KMS-11 (cell line): ENCODE data around the gene GLIS1.

Experiments used
- H2AFZ ChIP-seq: fragments of 200-600 bp; sonication (generic); 2 replicates; pipeline ENCODE4 v1.6.1; 2016; ENCODE audit warnings: antibody characterized with exemption, mixed run types, low read depth
- H3K27ac ChIP-seq: fragments of 200-600 bp; sonication (generic); 2 replicates; pipeline ENCODE4 v1.6.1; 2016; ENCODE audit warnings: mild to moderate bottlenecking, mixed run types
- H3K27me3 ChIP-seq: fragments of 200-600 bp; sonication (generic); 2 replicates; pipeline ENCODE4 v1.6.1; 2017; ENCODE audit warnings: mild to moderate bottlenecking, low read depth, mixed run types, moderate library complexity; ENCODE audit not compliant: insufficient read depth
- H3K36me3 ChIP-seq: fragments of 200-600 bp; sonication (generic); 2 replicates; pipeline ENCODE4 v1.6.1; 2017; ENCODE audit warnings: mild to moderate bottlenecking, mixed run types; ENCODE audit not compliant: insufficient read depth
- H3K4me1 ChIP-seq: fragments of 200-600 bp; sonication (generic); 2 replicates; pipeline ENCODE4 v1.6.1; 2016; ENCODE audit warnings: mild to moderate bottlenecking, low read depth, mixed run types; ENCODE audit not compliant: poor library complexity, severe bottlenecking
- H3K4me2 ChIP-seq: fragments of 200-600 bp; sonication (generic); 2 replicates; pipeline ENCODE4 v1.7.0; 2016; ENCODE audit warnings: mild to moderate bottlenecking, mixed run types
- H3K4me3 ChIP-seq: fragments of 200-600 bp; sonication (generic); IDR thresholded peaks from 2 replicates; pipeline ENCODE4 v1.6.1; 2017; ENCODE audit warnings: low read depth, low read length, mixed read lengths; ENCODE audit not compliant: insufficient read depth
- H3K79me2 ChIP-seq: fragments of 200-600 bp; sonication (generic); 2 replicates; pipeline ENCODE4 v1.6.1; 2016; ENCODE audit warnings: low read depth, mixed run types; ENCODE audit not compliant: insufficient read depth
- H3K9ac ChIP-seq: fragments of 200-600 bp; sonication (generic); 2 replicates; pipeline ENCODE4 v1.6.1; 2016; ENCODE audit warnings: mild to moderate bottlenecking, mixed run types
- H4K20me1 ChIP-seq: fragments of 200-600 bp; sonication (generic); 2 replicates; pipeline ENCODE4 v1.6.1; 2016; ENCODE audit warnings: mild to moderate bottlenecking, mixed run types; ENCODE audit not compliant: insufficient read depth
- TF ChIP-seq, protein P1 (sequence below): fragments of 200-600 bp; sonication (generic); conservative IDR thresholded peaks from 2 replicates; pipeline ENCODE4 v1.6.1; 2017; ENCODE audit warnings: low read depth, mild to moderate bottlenecking, antibody characterized with exemption, low read length, moderate library complexity, mixed read lengths

Gene GLIS1

DNA sequence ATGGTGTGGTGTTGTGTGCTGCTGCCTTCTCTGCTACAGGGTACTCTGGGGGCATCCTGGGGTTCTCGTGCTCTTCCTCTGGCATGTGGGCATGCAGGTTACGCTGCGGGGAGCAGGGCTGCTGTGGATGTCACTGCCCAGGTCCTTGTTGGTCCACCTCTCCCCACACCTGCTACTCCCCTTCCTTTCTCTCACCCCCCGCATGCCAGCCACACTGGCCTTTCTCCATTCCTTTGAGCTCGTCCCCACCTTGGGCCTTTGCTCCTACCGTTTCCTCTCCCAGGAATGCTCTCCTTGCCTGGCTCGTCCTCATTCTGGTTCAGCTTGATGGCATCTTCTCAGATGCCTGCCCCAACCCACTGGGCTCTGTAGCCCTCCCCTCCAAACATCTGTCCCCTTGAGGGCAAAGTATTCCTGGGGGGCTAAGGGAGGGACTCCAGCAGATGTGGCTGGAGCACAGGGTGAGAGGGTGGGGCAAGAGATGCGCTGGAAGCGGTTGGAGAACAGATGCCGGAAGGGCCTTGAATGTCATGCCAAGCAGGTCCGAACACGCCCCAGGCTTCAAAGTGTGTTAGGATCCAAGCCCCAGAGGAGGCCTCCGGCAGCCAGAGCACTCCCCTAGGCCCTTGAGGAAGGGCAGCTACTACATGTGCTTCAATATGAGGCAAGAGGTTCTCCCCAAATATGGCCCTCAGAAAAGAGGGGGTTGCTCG, 256.4 kb downstream of the GLIS1 start:
- no peak overlapping the region for H3K4me2 ChIP-seq
- no peak overlapping the region for H2AFZ ChIP-seq
- no peak overlapping the region for H3K4me3 ChIP-seq
- no peaks in the 10 kb centered on the region for H3K79me2 ChIP-seq
- H3K36me3 ChIP-seq, result no peaks in the 10 kb centered on the region
- H3K4me1 ChIP-seq, result no peaks in the 10 kb centered on the region
- H4K20me1 ChIP-seq, result no peaks in the 10 kb centered on the region
- H3K27me3 ChIP-seq, result no peaks in the 10 kb centered on the region
- no peak overlapping the region for H3K9ac ChIP-seq
- TF ChIP-seq, protein P1, sequence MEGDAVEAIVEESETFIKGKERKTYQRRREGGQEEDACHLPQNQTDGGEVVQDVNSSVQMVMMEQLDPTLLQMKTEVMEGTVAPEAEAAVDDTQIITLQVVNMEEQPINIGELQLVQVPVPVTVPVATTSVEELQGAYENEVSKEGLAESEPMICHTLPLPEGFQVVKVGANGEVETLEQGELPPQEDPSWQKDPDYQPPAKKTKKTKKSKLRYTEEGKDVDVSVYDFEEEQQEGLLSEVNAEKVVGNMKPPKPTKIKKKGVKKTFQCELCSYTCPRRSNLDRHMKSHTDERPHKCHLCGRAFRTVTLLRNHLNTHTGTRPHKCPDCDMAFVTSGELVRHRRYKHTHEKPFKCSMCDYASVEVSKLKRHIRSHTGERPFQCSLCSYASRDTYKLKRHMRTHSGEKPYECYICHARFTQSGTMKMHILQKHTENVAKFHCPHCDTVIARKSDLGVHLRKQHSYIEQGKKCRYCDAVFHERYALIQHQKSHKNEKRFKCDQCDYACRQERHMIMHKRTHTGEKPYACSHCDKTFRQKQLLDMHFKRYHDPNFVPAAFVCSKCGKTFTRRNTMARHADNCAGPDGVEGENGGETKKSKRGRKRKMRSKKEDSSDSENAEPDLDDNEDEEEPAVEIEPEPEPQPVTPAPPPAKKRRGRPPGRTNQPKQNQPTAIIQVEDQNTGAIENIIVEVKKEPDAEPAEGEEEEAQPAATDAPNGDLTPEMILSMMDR, result no peak
- no peak overlapping the region for H3K27ac ChIP-seq

DNA sequence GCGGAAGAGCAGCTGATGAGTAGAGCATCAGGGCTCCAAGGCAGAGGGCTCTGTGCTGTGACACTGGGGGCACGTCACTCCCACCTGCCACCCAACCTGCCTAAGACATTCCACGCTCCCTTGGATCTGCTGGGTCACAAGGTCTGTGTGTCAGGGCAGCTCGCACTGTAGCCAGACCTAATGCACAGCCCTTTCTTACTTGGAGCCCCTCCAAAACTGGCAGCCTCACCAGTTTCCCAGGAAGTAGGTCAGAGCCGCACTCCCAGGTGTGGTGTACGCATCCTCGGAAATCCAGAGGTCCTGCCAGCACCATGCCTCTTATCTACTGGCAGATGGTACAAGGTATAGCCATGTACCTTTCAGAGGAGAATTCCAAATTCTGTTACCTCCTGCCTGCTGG, 257.5 kb downstream of the GLIS1 start:
- H3K4me3 ChIP-seq, result no peak overlapping the region
- no peak overlapping the region for H2AFZ ChIP-seq
- TF ChIP-seq, protein P1, result no peak
- no peaks in the 10 kb centered on the region for H3K4me1 ChIP-seq
- H3K9ac ChIP-seq, result no peak overlapping the region
- H3K27ac ChIP-seq, result no peak overlapping the region
- H3K27me3 ChIP-seq, result no peaks in the 10 kb centered on the region
- no peak overlapping the region for H3K4me2 ChIP-seq
- no peaks in the 10 kb centered on the region for H4K20me1 ChIP-seq
- H3K79me2 ChIP-seq, result no peaks in the 10 kb centered on the region
- H3K36me3 ChIP-seq, result no peaks in the 10 kb centered on the region

DNA sequence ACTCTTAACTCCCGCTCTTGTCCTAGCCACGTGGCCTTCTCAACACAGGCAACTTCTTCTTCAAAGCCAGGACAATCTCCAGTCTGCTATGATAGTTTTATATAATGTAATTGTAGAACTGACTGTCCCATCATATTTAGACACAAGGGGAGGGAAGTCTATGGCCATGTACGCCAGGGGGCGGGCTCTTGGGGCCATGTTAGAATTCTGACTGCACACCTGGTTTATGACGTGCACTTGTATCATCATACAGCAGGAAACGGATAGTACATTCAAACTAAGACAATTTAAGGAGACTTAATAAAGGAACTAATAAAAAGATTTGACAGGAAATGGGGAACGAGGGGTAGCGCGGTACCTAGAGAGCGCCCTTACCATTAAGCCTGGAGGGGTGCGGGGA, 258.3 kb downstream of the GLIS1 start:
- no peaks in the 10 kb centered on the region for H3K79me2 ChIP-seq
- no peaks in the 10 kb centered on the region for H3K27me3 ChIP-seq
- no peak overlapping the region for H2AFZ ChIP-seq
- H3K27ac ChIP-seq, result no peak overlapping the region
- no peak overlapping the region for H3K9ac ChIP-seq
- TF ChIP-seq, protein P1, result no peak
- no peaks in the 10 kb centered on the region for H4K20me1 ChIP-seq
- no peak overlapping the region for H3K4me3 ChIP-seq
- H3K36me3 ChIP-seq, result no peaks in the 10 kb centered on the region
- no peaks in the 10 kb centered on the region for H3K4me1 ChIP-seq
- H3K4me2 ChIP-seq, result no peak overlapping the region

DNA sequence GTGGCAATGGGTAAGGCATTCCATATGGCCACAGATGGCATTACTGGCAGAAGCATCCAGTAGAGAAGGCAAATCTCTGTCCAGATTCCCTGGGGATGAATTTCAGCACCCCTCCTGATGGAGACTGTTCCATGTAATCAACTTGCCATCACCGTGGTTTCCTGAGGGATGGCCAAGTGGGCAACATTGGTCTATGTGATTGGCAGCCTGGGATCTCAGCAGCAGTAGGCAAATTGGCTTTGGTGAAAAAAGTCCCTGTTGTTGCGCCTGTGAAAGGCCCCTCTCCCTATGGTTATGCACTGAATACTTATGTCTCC, 260.5 kb downstream of the GLIS1 start:
- Histone ChIP-seq H3K27me3 (no peaks in the 10 kb centered on the region), H4K20me1 (no peaks in the 10 kb centered on the region), H2AFZ (no peak overlapping the region), H3K4me1 (no peaks in the 10 kb centered on the region), H3K79me2 (no peaks in the 10 kb centered on the region), H3K27ac (no peak overlapping the region), H3K4me3 (no peak overlapping the region), H3K36me3 (no peaks in the 10 kb centered on the region), H3K4me2 (no peak overlapping the region), H3K9ac (no peak overlapping the region)
- TF ChIP-seq, protein P1, result no peak
